Amniotic stem cell (primary cell): ENCODE data around the gene RPS29.
"Not testable (repeated sequence)": the region's sequence is repeated elsewhere in the genome, so short reads cannot be mapped to it uniquely, and the experiment has no call there.

Experiments used
- DNase-seq: peaks from one replicate; lab custom pipeline; 2025; lab: John Stamatoyannopoulos, UW

The RPS29 gene

DNA sequence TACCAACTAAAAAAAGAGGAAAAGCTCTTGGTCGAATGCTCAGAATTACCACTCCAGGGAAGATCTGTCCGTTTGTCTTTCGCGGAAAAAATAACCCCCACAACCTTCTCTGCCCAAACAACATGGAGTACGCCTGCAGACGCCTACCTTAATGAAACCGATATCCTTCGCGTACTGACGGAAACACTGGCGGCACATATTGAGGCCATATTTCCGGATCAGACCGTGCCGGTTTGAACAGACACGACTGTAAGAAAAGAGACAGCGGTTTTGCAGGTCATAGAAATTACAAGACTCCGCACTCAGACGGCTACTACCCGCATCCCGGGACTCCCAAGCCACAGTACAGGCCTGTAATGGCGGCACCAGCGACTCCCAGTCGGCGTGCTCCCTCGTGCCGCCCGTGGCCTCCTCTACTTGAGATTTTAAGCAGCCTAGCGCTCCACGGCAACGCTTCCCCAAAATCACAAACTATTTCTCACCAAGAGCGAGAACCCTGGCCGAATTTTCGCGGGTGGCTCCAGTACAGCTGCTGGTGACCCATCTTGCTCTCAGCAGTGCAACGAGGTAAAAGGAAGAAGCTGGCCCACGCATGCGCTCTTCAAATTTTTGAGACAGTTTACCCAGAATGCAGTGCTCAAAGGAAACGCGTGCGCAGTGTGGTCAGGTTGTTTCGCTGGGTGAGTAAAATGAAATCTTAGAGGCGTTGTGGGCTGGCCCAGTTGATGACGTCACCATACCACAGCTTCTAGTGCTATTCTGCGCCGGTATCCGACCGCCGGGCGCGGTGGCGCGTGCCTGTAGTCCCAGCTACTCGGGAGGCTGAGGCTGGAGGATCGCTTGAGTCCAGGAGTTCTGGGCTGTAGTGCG lies at the start of gene RPS29:
Gene RPS29, minus strand, starts transcription at position 578 of the 870 bp plus-strand sequence. Its CDS starts 34 bp downstream, at position 544.
- peak; percentile 95 for DNase-seq

GRCh38 chr14:49634547-49635334 lies 48.6 kb upstream of the RPS29 start, which contains the start of gene DNAAF2:
TSS of gene DNAAF2 (minus strand) at chr14:49635244. CDS start at chr14:49635149, 95 bp downstream.
- peak; percentile 88 for DNase-seq

DNA sequence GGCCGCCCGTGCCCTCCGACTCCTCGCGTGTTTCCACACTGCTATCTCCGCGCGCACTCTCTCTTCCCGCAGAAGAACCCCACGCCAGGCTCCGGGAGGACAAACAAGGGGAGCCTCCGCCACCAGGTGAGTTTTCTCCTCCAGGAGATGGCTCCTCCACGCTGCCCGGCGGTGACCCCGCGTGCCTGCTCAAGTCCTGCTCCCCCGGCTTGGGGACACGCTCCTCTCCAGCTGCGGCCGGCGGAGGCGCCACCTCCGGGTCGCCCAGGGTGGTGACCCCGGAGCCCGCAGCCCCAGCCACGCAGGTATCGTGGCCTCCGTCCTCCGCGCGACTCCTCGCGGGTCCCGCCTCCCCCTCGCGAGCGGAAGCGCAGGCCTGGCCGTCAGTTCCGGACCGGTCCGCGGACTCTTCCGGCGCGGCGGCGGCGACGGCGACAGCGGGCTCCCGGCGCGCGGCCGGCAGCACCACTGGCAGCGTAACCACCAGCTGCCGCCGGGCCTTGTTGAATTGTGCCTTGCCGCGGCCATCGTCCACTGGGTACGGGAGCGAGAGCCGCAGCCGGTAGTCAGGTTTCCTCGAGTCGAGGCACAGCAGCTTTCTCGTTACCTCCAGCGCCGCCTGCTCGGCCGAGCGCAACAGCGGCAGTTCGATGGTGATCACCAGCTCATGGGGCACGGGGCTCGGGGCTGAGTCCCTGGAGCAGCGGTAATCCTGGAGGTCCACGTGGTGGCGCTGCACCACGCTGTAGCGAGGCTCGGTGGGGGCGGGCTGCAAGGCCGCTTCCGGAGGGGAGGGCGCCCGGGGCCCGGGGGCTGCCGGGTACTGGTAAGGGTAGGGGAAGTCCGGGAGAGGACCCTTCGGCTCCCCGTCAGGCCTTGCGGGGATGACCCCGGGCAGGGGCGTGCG lies 47.7 kb upstream of the RPS29 start:
- peak; percentile 88 for DNase-seq

DNA sequence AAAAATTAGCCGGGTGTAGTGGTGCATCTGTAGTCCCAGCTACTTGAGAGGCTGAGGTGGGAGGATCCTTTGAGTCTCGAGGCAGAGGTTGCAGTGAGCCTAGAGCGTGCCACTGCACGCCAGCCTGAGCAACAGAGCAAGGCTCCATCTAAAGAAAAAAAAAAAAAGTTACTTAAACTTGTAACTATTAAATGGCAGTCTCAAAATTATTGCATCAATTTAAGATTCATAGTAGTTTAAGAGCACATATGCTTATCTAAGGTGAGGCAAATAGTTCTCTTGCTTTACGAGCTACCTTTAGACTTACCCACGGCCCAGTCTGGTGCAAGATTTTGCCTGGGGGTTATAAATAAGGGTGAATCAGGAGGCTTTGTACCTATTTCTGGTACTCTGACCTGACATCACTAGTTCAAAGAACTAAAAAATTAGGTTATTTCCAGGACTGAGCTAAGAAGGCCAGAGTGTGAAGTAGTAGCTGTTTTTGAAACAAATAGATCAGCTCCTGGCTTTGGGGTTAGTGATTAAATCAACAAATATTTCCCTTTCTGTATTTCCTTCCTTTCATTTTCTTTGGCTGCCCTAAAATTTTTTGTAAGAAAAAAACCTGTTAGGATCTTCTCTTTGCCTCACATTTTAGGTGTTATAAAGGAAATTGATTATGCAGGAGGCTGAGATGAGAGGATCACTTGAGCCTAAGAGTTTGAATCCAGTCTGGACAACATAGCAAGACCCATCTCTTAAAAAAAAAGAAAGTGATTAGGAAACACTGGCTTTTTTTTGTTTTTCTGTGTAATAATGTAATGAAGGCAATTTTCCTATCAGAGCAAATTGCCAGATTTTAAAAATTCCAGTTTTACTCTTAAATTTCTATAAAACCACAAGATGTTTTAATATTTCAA lies 38.0 kb upstream of the RPS29 start:
- no peak for DNase-seq

DNA sequence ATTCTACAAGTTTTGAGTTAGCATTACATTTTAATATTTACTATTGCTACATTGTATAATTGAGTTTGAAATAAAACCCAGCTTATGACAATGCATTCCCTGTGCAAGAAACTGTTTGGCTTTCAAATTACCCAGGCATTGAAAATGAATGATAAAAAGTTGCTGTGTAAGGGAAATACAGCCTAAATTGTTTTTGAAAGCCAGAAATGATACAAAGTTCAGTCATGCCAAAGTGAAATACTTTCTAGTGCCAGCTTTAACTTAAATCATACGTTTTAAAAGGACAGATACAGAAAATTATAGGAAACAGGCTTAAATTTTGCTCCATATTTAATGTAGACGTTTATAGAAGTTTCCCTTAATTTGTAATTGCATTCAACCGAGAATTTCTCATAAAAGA lies 37.2 kb upstream of the RPS29 start:
- DNase-seq, result no peak

GRCh38 chr14:49622022-49622607 lies 35.9 kb upstream of the RPS29 start:
- DNase-seq, result no peak

DNA sequence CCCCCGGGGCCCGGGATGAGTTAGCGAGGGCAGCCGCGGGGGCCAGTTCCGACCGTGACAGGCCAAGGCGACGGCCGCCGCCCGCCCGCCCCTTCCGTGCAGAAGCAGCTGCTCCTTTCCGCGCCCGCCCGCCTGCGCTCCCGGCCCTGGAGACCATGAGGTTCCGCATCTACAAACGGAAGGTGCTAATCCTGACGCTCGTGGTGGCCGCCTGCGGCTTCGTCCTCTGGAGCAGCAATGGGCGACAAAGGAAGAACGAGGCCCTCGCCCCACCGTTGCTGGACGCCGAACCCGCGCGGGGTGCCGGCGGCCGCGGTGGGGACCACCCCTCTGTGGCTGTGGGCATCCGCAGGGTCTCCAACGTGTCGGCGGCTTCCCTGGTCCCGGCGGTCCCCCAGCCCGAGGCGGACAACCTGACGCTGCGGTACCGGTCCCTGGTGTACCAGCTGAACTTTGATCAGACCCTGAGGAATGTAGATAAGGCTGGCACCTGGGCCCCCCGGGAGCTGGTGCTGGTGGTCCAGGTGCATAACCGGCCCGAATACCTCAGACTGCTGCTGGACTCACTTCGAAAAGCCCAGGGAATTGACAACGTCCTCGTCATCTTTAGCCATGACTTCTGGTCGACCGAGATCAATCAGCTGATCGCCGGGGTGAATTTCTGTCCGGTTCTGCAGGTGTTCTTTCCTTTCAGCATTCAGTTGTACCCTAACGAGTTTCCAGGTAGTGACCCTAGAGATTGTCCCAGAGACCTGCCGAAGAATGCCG lies 35.1 kb upstream of the RPS29 start:
- no peak for DNase-seq

- peak; percentile 99 for DNase-seq
Measured at GRCh38 chr14:49620182-49621113, 34.3 kb upstream of the RPS29 start, which contains the start of the genes MGAT2 and RPL36AL. TSS of gene MGAT2 (plus strand) at chr14:49620799. CDS start at chr14:49621269, 470 bp downstream. TSS of gene RPL36AL (minus strand) at chr14:49620626. CDS start at chr14:49619104, 1,522 bp downstream.

DNA sequence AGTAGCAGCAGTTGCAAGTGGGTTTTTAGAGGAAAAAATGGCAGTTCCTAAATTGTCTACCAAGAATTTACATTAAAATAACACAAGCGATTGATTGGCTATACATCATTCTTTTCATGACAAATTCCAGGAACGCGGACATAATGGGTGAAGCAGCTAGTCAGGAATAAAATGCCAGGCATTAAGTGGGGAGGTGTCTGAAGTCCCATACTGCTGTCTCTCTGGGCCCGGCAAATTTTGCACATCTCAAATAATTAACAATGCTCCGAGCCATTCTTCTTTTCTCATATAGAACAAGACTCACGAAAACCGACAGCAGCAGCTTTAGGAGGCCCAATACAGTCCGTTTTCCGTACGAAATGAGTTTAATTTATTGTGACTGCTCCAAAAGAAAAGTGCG lies 33.5 kb upstream of the RPS29 start:
- DNase-seq, result no peak

GRCh38 chr14:49619273-49619672 lies 33.1 kb upstream of the RPS29 start:
- DNase-seq, result not testable (repeated sequence)

DNA sequence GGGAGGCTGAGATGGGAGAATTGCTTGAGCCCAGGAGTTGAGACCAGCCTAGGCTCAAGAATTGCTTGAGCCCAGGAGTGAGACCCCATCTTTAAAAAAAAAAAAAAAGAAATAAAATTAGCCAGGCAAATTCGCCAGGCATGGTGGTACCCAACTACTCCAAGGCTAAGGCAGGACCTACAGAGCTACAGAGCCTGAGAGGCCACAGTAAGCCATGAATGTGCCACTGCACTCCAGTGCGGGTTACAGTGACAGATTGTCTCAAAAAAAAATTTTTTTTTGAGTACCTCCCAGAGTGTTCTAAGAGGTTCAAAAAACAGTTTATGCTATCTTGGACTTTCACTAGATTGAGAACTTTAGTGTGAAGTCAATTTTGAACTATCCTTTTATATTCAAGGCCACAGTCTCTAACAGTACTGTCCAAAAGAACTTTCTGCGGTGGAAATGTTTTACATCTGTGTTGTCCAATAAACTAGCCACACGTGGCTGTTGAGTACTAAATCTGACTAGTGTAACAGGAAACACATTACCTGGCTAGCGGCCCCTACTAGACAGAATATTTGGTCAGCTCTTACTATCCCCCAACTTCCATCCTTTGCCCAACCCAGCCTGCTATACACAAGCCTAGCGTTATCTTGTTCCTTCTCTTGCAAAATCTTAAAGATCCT lies 31.8 kb upstream of the RPS29 start:
- no peak for DNase-seq

DNA sequence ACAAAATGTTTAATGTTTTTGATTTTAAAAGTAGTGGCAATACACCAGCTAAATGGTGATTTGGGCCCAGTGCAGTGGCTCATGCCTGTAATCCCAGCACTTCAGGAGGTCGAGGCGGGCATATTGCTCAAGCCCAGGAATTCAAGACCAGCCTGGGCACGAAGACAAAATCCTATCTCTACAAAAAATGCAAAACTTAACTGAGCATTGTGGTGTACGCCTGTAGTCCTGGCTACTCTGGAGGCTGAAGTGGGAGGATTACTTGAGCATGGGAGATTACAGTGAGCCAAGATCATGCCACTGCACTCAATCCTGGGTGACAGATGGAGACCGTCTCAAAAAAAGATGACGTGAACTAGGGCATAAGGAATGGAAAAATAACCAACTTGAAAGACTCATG lies 29.6 kb upstream of the RPS29 start:
- DNase-seq, result no peak

- DNase-seq, result no peak
Measured at GRCh38 chr14:49614196-49614595, 28.0 kb upstream of the RPS29 start.

- DNase-seq, result no peak
Measured at GRCh38 chr14:49612671-49613070, 26.5 kb upstream of the RPS29 start.

DNA sequence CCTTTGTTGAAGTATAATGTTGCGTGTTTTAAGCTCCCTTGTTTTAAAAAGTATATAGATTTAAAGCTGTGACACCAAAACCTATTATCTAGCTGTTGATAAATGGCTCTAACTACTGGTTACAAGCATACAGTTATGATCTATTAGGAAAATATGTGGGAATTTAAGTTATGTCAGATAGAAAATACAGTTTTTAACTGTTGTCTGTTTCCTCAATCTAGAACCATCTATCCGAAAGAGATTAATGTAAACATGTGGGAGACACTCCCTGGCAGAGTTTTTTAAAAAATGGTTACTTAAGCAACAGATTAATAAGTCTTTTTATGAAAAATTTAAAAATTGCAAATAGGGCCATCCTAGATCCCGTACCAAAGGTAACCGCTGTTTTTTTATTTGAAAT lies 26.1 kb upstream of the RPS29 start:
- DNase-seq, result no peak

DNA sequence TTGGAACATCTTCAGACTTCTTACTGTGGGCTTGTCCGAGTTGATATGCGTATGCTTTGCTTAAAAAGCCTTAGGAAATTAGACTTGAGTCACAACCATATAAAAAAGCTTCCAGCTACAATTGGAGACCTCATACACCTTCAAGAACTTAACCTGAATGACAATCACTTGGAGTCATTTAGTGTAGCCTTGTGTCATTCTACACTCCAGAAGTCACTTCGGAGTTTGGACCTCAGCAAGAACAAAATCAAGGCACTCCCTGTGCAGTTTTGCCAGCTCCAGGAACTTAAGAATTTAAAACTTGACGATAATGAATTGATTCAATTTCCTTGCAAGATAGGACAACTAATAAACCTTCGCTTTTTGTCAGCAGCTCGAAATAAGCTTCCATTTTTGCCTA lies 21.4 kb upstream of the RPS29 start:
- no peak for DNase-seq

- peak; percentile 75 for DNase-seq
Measured at GRCh38 chr14:49598485-49599300, 12.5 kb upstream of the RPS29 start, which contains the start of gene LRR1. TSS of gene LRR1 (plus strand) at chr14:49598940. CDS start at chr14:49599021, 81 bp downstream.
